Measurements from ENCODE around the gene DENND5B.
A peak's percentile ranks its signal among the peaks of the same experiment; 100 is the strongest.

DENND5B gene

DNA sequence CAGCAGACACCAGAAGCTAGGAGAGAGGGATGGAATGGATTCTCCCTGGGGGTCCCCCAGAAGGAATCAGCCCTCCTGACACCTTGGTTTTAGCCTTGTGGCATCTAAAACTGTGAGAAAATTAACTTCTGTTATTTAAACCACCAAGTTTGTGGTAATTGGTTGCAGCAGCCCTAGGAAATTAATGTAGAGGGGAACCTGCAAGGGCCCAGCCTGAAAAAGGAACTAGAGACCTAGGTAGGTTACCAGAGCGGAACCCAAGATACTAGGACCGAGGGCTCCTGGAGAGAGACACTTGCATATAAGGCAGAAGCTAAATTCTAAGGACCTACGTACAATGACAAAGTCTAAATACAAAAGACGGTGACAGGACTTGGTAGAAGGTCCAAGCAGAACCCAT is 8.1 kb upstream of the DENND5B start:
- peak; percentile 54 for DNase-seq (ENCODE audit: extremely low spot score)
- POLR2A ChIA-PET, result no interaction called here
- TF ChIP-seq, protein P1, sequence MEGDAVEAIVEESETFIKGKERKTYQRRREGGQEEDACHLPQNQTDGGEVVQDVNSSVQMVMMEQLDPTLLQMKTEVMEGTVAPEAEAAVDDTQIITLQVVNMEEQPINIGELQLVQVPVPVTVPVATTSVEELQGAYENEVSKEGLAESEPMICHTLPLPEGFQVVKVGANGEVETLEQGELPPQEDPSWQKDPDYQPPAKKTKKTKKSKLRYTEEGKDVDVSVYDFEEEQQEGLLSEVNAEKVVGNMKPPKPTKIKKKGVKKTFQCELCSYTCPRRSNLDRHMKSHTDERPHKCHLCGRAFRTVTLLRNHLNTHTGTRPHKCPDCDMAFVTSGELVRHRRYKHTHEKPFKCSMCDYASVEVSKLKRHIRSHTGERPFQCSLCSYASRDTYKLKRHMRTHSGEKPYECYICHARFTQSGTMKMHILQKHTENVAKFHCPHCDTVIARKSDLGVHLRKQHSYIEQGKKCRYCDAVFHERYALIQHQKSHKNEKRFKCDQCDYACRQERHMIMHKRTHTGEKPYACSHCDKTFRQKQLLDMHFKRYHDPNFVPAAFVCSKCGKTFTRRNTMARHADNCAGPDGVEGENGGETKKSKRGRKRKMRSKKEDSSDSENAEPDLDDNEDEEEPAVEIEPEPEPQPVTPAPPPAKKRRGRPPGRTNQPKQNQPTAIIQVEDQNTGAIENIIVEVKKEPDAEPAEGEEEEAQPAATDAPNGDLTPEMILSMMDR (IDR thresholded peaks at IDR 0.05; ENCODE audit: control extremely low read depth, extremely low read depth, low read depth, missing control alignments), result no peak
- CTCF ChIA-PET, result interaction anchor here (0.8 kb wide), 1 partner anchor 13 kb away, joined by 3 read pairs; no protein-coding TSS in a partner anchor

DNA sequence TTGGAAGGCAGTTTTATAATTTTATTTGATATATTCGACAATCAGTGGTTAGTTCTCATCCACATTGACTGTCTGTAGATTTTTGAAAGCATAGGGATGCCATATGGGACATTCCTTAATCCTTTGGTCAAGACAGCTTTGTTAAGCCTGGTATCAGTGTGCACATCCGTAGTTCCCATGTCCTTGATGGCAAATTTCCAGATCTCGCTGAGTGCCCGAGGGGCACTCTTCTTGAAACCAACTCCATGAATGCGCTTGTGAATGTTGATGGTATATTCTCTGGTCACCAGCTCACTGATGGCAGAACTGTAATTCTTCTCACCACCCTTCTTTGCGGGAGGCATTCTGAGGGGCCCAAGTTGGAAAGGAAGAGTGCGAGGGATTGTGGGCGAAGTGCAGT is 6.1 kb upstream of the DENND5B start:
- CTCF ChIA-PET, result interaction anchor here (1.1 to 1.3 kb wide), 2 partner anchors 18 to 194 kb away, joined by 3 to 4 read pairs; no protein-coding TSS in a partner anchor
- DNase-seq (ENCODE audit: extremely low spot score), result no peak

DNA sequence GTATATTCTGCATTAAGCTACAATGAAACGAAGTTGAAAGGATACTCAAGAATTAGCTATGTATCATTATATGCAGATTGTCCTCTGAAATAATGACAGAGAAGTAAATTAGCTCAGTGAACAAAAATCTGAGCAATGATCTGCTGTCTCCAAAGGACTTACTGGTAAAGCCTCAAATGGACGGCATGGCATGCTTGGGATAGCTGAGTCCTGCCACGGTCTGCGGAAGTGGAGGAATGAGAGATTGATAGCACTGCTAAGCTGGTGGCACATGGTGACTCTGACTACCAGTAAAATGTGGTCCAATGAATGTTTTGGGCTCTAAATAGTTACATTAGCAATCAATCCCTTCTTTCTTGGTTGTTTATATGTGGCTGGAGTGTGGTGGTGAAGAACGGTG is 3.7 kb upstream of the DENND5B start:
- POLR2A ChIA-PET, result interaction anchor here (0.6 kb wide), 1 partner anchor 26 kb away, joined by 6 read pairs; no protein-coding TSS in a partner anchor
- TF ChIP-seq, protein P1 (IDR thresholded peaks at IDR 0.05; ENCODE audit: control extremely low read depth, extremely low read depth, low read depth, missing control alignments), result no peak
- CTCF ChIA-PET, result interaction anchor here (1.4 kb wide), 1 partner anchor 169 kb away, joined by 3 read pairs; no protein-coding TSS in a partner anchor
- DNase-seq (ENCODE audit: extremely low spot score), result no peak

More for the DNA sequence above, 6.1 kb upstream of the DENND5B start:
- POLR2A ChIA-PET, result no interaction called here
- TF ChIP-seq, protein P1 (IDR thresholded peaks at IDR 0.05; ENCODE audit: control extremely low read depth, extremely low read depth, low read depth, missing control alignments), result no peak

DNA sequence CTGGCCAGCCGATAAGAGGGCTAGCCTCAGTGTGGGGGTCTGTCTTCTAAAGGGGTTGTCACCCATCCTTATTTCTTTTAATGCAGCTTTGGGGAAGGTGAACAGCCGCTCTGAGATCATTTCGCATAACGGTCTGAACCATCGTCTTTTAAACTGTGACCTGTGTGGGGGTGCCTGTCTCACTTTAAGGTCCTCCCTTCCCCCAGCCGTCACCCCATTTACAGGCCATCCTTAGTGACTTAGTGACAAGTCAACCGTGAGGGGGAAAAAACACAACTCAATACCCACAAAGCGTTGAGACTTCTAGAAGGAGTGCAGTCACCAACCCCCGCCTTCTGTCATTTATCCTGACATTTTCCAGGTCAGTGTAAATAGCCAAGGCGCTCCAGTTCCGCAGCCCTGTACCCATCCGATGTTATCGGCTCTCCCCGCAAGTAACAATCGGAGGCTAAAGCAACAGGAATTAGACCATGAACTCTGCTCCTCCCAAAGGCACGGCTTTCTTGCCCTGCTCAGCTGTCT is 505 bp upstream of the DENND5B start:
- TF ChIP-seq, protein P1 (IDR thresholded peaks at IDR 0.05; ENCODE audit: control extremely low read depth, extremely low read depth, low read depth, missing control alignments), result no peak
- DNase-seq (ENCODE audit: extremely low spot score), result peak; percentile 38
- CTCF ChIA-PET, result interaction anchor here (1.1 kb wide), 1 partner anchor 73 kb away, joined by 4 read pairs; no protein-coding TSS in a partner anchor
- POLR2A ChIA-PET, result no interaction called here

DNA sequence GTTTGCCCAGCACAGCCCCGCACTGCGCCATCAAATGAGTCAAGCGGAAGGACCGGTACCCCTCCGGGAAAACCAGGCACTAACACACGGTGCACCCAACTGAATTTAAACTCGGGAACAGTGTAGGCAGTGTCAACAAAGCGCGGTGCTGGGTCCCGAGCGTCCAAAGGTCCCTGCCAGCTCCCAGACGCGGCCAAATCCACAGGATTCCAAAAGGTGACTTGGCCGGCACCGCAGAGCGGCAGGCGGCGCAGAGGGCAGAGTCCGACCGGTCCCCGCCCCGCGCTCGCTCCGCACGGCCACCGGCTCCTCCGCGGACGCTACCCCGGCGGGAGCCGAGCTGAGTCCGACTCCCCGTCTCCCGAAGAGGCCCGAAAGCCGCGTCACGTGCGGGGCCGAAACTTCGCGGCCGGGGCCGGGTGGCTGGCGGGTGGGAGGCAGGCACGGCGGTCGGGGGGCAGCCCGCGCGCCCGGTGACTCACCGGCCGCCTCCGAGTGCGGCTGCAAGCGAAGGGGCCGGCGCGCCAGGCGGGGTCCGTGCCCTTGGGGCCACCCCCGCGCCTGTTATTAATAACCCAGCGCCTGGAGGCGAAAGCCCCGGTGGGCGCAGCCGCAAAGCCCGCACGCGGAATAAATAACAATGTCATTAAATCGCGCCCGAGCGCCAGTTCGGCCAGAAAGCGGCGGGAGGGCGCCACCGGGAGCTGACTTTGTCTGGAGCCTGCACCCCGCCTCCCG is 863 bp downstream of the DENND5B start:
- peak; percentile 56 for DNase-seq (ENCODE audit: extremely low spot score)
- TF ChIP-seq, protein P1 (IDR thresholded peaks at IDR 0.05; ENCODE audit: control extremely low read depth, extremely low read depth, low read depth, missing control alignments), result peak; percentile 14
- CTCF ChIA-PET, result interaction anchor here (1.1 to 1.2 kb wide), 2 partner anchors 72 to 227 kb away, joined by 3 to 4 read pairs; no protein-coding TSS in a partner anchor
- POLR2A ChIA-PET, result no interaction called here

DNA sequence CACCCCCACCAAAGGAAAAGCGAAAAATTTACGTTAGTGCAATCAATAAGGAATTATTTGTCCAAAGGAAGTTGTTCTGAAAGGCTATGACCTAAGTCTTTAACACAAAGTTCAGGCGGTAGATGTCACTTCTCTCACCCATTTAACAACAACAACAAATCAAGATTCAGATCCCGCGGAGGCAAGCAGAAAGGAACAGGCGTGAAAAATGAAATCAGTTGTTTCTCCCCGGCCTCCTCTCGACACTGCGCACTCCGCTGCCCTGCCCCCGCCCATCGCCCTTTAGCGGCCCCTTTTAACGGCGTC is 1.4 kb downstream of the DENND5B start:
- peak; percentile 60 for DNase-seq (ENCODE audit: extremely low spot score)
- TF ChIP-seq, protein P1 (IDR thresholded peaks at IDR 0.05; ENCODE audit: control extremely low read depth, extremely low read depth, low read depth, missing control alignments), result no peak
- POLR2A ChIA-PET, result no interaction called here
- CTCF ChIA-PET, result no interaction called here

All from GM10248 (cell line).